Measurements from ENCODE around the gene TRIO.

DNA sequence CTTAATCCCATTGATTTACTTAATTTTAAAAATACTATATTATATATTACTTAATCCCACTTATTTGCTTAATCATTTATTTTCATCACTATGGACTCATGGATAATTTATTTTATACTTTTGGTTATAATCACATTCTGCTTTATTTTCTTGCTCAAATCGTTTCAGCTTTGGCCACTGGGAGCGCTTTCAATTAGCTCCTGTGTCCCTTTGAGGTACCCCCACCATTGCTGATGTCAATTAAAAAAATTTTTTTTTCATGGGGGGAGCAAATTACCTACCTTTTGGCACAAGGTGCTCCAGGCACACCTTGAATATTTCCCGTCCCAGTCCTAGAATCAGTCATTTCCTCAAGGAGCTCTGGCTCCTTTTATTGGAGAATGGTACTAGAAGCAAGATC lies 1.4 kb upstream of the TRIO start:
- no peak for TF ChIP-seq CTCF (IDR thresholded peaks at IDR 0.05; ENCODE audit: extremely low read depth in 1 of 2, insufficient read depth in 1 of 2, low read depth in 1 of 2, low read length in 2 of 2)
- TF ChIP-seq EZH2 (IDR thresholded peaks at IDR 0.05; ENCODE audit: borderline replicate concordance, low read depth, low read length, severe bottlenecking) = no peak
- TF ChIP-seq POLR2A (IDR thresholded peaks at IDR 0.05; ENCODE audit: low read depth, low read length) = no peak
- no peak for TF ChIP-seq MAX (IDR thresholded peaks at IDR 0.05; ENCODE audit: insufficient read depth, insufficient read length)
- no peak for TF ChIP-seq JUN (IDR thresholded peaks at IDR 0.05; ENCODE audit: borderline replicate concordance, insufficient read depth, insufficient read length, low read depth)
- TF ChIP-seq POLR2AphosphoS5 (IDR thresholded peaks at IDR 0.05; ENCODE audit: insufficient read depth, low read depth, low read length) = no peak
- no peak for TF ChIP-seq MYC (IDR thresholded peaks at IDR 0.05; ENCODE audit: low read depth, low read length)
- TF ChIP-seq FOS (IDR thresholded peaks at IDR 0.05; ENCODE audit: borderline replicate concordance, insufficient read depth, low read length) = no peak
- no peak for TF ChIP-seq GATA2 (IDR thresholded peaks at IDR 0.05; ENCODE audit: insufficient read depth, insufficient read length, low read depth, low read length)
